HG02623 (cell line): ENCODE measurements around the gene COX19.

ENCODE experiments used
- ATAC-seq: cut with Tn5 transposase; IDR thresholded peaks from one replicate; pipeline ENCODE4 v1.9.1; 2021; ENCODE audit warnings: moderate library complexity; ENCODE audit not compliant: unreplicated experiment

COX19 gene

GRCh38 chr7:974820-975681 lies at the start of gene COX19:
Gene COX19, minus strand, starts transcription at chr7:975549. Its CDS starts 40 bp downstream, at chr7:975509.
- peak; percentile 65 for ATAC-seq

- peak; percentile 50 for ATAC-seq
These were observed 49.0 kb upstream of the COX19 start for GRCh38 chr7:1024331-1024841.

GRCh38 chr7:1022801-1023465 lies 47.6 kb upstream of the COX19 start:
- ATAC-seq = no peak

- ATAC-seq = no peak
These were observed 47.0 kb upstream of the COX19 start for GRCh38 chr7:1022356-1022755.

GRCh38 chr7:1021931-1022330 lies 46.6 kb upstream of the COX19 start:
- ATAC-seq = no peak

- ATAC-seq = no peak
These were observed 46.0 kb upstream of the COX19 start for GRCh38 chr7:1021366-1021765.

- ATAC-seq = no peak
These were observed 45.5 kb upstream of the COX19 start for GRCh38 chr7:1020849-1021251.

GRCh38 chr7:1019789-1020610 lies 44.7 kb upstream of the COX19 start:
- ATAC-seq = no peak

GRCh38 chr7:1019255-1019785 lies 44.0 kb upstream of the COX19 start:
- no peak for ATAC-seq

- no peak for ATAC-seq
These were observed 43.0 kb upstream of the COX19 start for GRCh38 chr7:1018334-1018695.

- no peak for ATAC-seq
These were observed 42.4 kb upstream of the COX19 start for GRCh38 chr7:1017586-1018333.

- ATAC-seq = no peak
These were observed 41.5 kb upstream of the COX19 start for GRCh38 chr7:1016577-1017531.

- ATAC-seq = no peak
These were observed 40.1 kb upstream of the COX19 start for GRCh38 chr7:1015196-1016121.

- ATAC-seq = no peak
These were observed 39.3 kb upstream of the COX19 start for GRCh38 chr7:1014681-1015080.

GRCh38 chr7:1013581-1013980 lies 38.2 kb upstream of the COX19 start:
- ATAC-seq = no peak

- no peak for ATAC-seq
These were observed 37.4 kb upstream of the COX19 start for GRCh38 chr7:1012716-1013095.

GRCh38 chr7:1012004-1012715 lies 36.8 kb upstream of the COX19 start:
- no peak for ATAC-seq
